Measurements from ENCODE around the gene SLC38A7. TPM values are rescaled to one million over a fixed set of nuclear protein-coding genes. Genes with fewer than 3 reads are reported as not detected.

Gene SLC38A7
- total and polyA plus RNA-seq, 2 donors (not counting 1 experiment from before 2014, with no cell fraction given): 8.3 to 23.9 TPM

DNA sequence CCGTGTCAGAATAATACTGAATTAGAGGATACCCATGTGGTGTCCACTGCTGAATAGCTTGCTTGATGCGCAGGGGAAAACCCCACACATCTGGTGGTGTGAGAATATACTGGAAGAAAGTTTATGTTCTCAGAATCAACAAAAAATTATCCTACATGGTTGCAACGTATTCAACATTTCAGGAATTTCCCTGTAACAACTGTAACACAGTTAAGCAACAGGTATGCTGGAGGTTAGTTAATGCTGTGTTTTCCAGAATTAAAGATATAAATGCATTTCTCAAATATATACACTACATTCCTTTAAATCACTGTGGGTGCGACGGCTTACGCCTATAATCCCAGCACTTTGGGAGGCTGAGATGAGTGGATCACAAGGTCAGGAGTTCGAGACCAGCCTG lies 60.4 kb downstream of the SLC38A7 start:
- no peak overlapping the region for H3K27ac Mint-ChIP-seq
- Histone ChIP-seq H3K27me3 (replicated peaks in 1 of 4; ENCODE audit: control extremely low read depth in 1 of 4, control insufficient read depth in 3 of 4, insufficient read depth in 4 of 4, low read length in 3 of 4) (no peaks in the 10 kb centered on the region), H3K4me2 (replicated peaks; ENCODE audit: low read depth, low read length, poor library complexity, severe bottlenecking) (no peak overlapping the region), H3K9ac (ENCODE audit: low read length) (no peak overlapping the region), H3K4me3 (ENCODE audit: control extremely low read depth in 1 of 5, extremely low read depth in 1 of 5, insufficient read depth in 1 of 5, low read depth in 2 of 5, low read length in 4 of 5) (no peak overlapping the region), H3K4me1 (ENCODE audit: control insufficient read depth in 2 of 2, insufficient read depth in 2 of 2, low read length in 2 of 2) (peaks cover 16 to 20% of the 10 kb centered on the region in 2 donors), H3K9me3 (ENCODE audit: control extremely low read depth in 1 of 3, control insufficient read depth in 2 of 3, insufficient read depth in 1 of 3, low read length in 2 of 3) (no peaks in the 10 kb centered on the region), H3K79me2 (ENCODE audit: control insufficient read depth, insufficient read depth, low read length) (peaks cover 100% of the 10 kb centered on the region), H2AFZ (ENCODE audit: insufficient read depth, low read depth, low read length, poor library complexity, severe bottlenecking) (no peak overlapping the region), H4K20me1 (ENCODE audit: control insufficient read depth, insufficient read depth, low read length, poor library complexity, severe bottlenecking) (peaks cover 45% of the 10 kb centered on the region), H3K36me3 (replicated peaks in 1 of 2; ENCODE audit: control extremely low read depth in 1 of 2, control insufficient read depth in 1 of 2, extremely low read depth in 1 of 2, insufficient read depth in 2 of 2, low read length in 1 of 2) (peaks cover 6 to 34% of the 10 kb centered on the region in 2 experiments), H3K27ac (ENCODE audit: low read length in 2 of 2) (no peak overlapping the region)
- no peak overlapping the region for H3K4me3 Mint-ChIP-seq
- H3K27me3 Mint-ChIP-seq: no peaks in the 10 kb centered on the region
- no peaks in the 10 kb centered on the region for H3K9me3 Mint-ChIP-seq (ENCODE audit: insufficient read depth)
- H3K4me1 Mint-ChIP-seq: peaks cover 42% of the 10 kb centered on the region
- DNase-seq: no peak
- WGBS (ENCODE audit: insufficient coverage): no CpG with 5 or more reads among the region's 7 CpGs
- intact Hi-C loops (cut with micrococcal nuclease): no loop called here
- ATAC-seq (ENCODE audit: low read depth): no peak
- TF ChIP-seq, protein P1, sequence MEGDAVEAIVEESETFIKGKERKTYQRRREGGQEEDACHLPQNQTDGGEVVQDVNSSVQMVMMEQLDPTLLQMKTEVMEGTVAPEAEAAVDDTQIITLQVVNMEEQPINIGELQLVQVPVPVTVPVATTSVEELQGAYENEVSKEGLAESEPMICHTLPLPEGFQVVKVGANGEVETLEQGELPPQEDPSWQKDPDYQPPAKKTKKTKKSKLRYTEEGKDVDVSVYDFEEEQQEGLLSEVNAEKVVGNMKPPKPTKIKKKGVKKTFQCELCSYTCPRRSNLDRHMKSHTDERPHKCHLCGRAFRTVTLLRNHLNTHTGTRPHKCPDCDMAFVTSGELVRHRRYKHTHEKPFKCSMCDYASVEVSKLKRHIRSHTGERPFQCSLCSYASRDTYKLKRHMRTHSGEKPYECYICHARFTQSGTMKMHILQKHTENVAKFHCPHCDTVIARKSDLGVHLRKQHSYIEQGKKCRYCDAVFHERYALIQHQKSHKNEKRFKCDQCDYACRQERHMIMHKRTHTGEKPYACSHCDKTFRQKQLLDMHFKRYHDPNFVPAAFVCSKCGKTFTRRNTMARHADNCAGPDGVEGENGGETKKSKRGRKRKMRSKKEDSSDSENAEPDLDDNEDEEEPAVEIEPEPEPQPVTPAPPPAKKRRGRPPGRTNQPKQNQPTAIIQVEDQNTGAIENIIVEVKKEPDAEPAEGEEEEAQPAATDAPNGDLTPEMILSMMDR (IDR thresholded peaks at IDR 0.05): no peak
- TF ChIP-seq EZH2 (IDR thresholded peaks at IDR 0.05; ENCODE audit: borderline replicate concordance, insufficient read depth, low read depth, low read length, poor library complexity, severe bottlenecking): no peak
- ChIA-PET CTCF (no interaction called here), POLR2A (no interaction called here)

DNA sequence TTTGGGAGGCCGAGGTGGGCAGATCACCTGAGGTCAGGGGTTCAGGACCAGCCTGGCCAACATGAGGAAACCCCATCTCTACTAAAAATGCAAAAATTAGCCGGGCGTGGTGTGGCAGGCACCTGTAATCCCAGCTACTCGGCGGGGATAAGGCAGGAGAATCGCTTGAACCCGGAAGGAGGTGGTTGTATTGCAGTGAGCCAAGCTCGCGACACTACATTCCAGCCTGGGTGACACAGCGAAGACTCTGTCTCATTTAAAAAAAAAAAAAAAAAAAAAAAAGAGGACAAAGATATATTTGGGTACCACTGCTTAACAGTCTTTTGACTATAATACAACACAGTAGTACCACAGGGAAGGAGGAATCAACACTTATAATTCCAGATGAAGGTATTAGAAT lies 64.2 kb downstream of the SLC38A7 start:
- 97% methylated on average over 6 of the region's 10 CpGs for WGBS (ENCODE audit: insufficient coverage)

More for the DNA sequence above, 64.2 kb downstream of the SLC38A7 start:
- CTCF ChIA-PET: no interaction called here
- Histone ChIP-seq H2AFZ (ENCODE audit: insufficient read depth, low read depth, low read length, poor library complexity, severe bottlenecking) (no peak overlapping the region), H3K36me3 (replicated peaks in 1 of 2; ENCODE audit: control extremely low read depth in 1 of 2, control insufficient read depth in 1 of 2, extremely low read depth in 1 of 2, insufficient read depth in 2 of 2, low read length in 1 of 2) (peaks cover 15 to 57% of the 10 kb centered on the region in 2 experiments), H3K27ac (ENCODE audit: low read length in 2 of 2) (no peak overlapping the region), H3K4me2 (replicated peaks; ENCODE audit: low read depth, low read length, poor library complexity, severe bottlenecking) (no peak overlapping the region), H3K79me2 (ENCODE audit: control insufficient read depth, insufficient read depth, low read length) (peaks cover 100% of the 10 kb centered on the region), H3K9me3 (ENCODE audit: control extremely low read depth in 1 of 3, control insufficient read depth in 2 of 3, insufficient read depth in 1 of 3, low read length in 2 of 3) (no peaks in the 10 kb centered on the region), H3K4me3 (ENCODE audit: control extremely low read depth in 1 of 5, extremely low read depth in 1 of 5, insufficient read depth in 1 of 5, low read depth in 2 of 5, low read length in 4 of 5) (no peak overlapping the region), H3K4me1 (ENCODE audit: control insufficient read depth in 2 of 2, insufficient read depth in 2 of 2, low read length in 2 of 2) (no peaks in the 10 kb centered on the region), H3K27me3 (replicated peaks in 1 of 4; ENCODE audit: control extremely low read depth in 1 of 4, control insufficient read depth in 3 of 4, insufficient read depth in 4 of 4, low read length in 3 of 4) (no peaks in the 10 kb centered on the region), H4K20me1 (ENCODE audit: control insufficient read depth, insufficient read depth, low read length, poor library complexity, severe bottlenecking) (peaks cover 69% of the 10 kb centered on the region), H3K9ac (ENCODE audit: low read length) (no peak overlapping the region)
- H3K27me3 Mint-ChIP-seq: no peaks in the 10 kb centered on the region
- POLR2A ChIA-PET: interaction anchor here (0.6 kb wide), 1 partner anchor 9 kb away, joined by 4 read pairs; no protein-coding TSS in a partner anchor
- intact Hi-C loops (cut with micrococcal nuclease): no loop called here
- H3K9me3 Mint-ChIP-seq (ENCODE audit: insufficient read depth): no peaks in the 10 kb centered on the region
- no peak for DNase-seq
- ATAC-seq (ENCODE audit: low read depth): no peak
- H3K4me1 Mint-ChIP-seq: peaks cover 20% of the 10 kb centered on the region
- no peak overlapping the region for H3K27ac Mint-ChIP-seq
- no peak overlapping the region for H3K4me3 Mint-ChIP-seq
- no peak for TF ChIP-seq EZH2 (IDR thresholded peaks at IDR 0.05; ENCODE audit: borderline replicate concordance, insufficient read depth, low read depth, low read length, poor library complexity, severe bottlenecking)
- TF ChIP-seq, protein P1 (IDR thresholded peaks at IDR 0.05): no peak

Data from B cell (primary cell).